ENCODE results near the gene RBM33. TPM values are rescaled to one million over a fixed set of nuclear protein-coding genes. Genes with fewer than 3 reads are reported as not detected.

Gene RBM33
- total and polyA plus RNA-seq, 2 of the 4 experiments (the other 2 are of a cell fraction): 7.3 to 10.8 TPM

GRCh38 chr7:155598810-155599210 is 45.7 kb upstream of the RBM33 start:
- Histone ChIP-seq H3K4me1 (ENCODE audit: control insufficient read depth, insufficient read depth, low read length) (no peaks in the 10 kb centered on the region), H3K4me2 (ENCODE audit: low read depth, low read length) (peak overlapping the region; percentile 90), H2AK9ac (replicated peaks; ENCODE audit: low read depth, low read length, poor library complexity) (no peak overlapping the region), H3K79me1 (ENCODE audit: low read depth in 1 of 2, low read length in 2 of 2) (no peaks in the 10 kb centered on the region), H3K14ac (replicated peaks; ENCODE audit: low read depth, low read length) (no peak overlapping the region), H4K91ac (ENCODE audit: insufficient read depth, low read depth, low read length) (no peak overlapping the region), H2AK5ac (ENCODE audit: low read depth, low read length) (no peak overlapping the region), H2BK5ac (ENCODE audit: low read depth, low read length, poor library complexity, severe bottlenecking) (no peak overlapping the region), H3K4me3 (ENCODE audit: insufficient read depth, low read depth, low read length) (no peak overlapping the region), H3K56ac (ENCODE audit: extremely low read depth, insufficient read depth, low read length) (no peak overlapping the region), H3K23ac (ENCODE audit: low read depth, low read length) (no peak overlapping the region), H3K27me3 (ENCODE audit: control insufficient read depth, insufficient read depth, low read length) (peaks cover 18% of the 10 kb centered on the region), H2BK120ac (ENCODE audit: low read depth, low read length) (no peak overlapping the region), H4K20me1 (ENCODE audit: insufficient read depth, low read length) (no peaks in the 10 kb centered on the region), H2BK15ac (ENCODE audit: low read depth, low read length) (no peak overlapping the region), H3K4ac (ENCODE audit: low read depth, low read length) (no peak overlapping the region), H4K8ac (ENCODE audit: low read depth in 2 of 2, low read length in 2 of 2) (no peak overlapping the region), H4K5ac (ENCODE audit: low read depth, low read length) (no peak overlapping the region), H3K36me3 (ENCODE audit: control insufficient read depth, insufficient read depth, low read length) (no peaks in the 10 kb centered on the region), H3K9me1 (ENCODE audit: insufficient read depth, low read length) (no peaks in the 10 kb centered on the region), H3K9ac (ENCODE audit: low read depth, low read length) (no peak overlapping the region), H3K27ac (ENCODE audit: insufficient read depth, low read length) (no peak overlapping the region), H3K18ac (ENCODE audit: low read depth, low read length) (no peak overlapping the region), H2BK20ac (ENCODE audit: low read depth, low read length) (no peak overlapping the region), H2AFZ (replicated peaks; ENCODE audit: low read length, poor library complexity) (peak overlapping the region; percentile 58), H3K9me3 (ENCODE audit: control insufficient read depth, insufficient read depth, low read length) (no peaks in the 10 kb centered on the region)
- in situ Hi-C loops (cut with MboI; ENCODE audit: low sequenced_read_pairs): no loop called here
- 0% methylated on average over 5 of the region's 12 CpGs; no CpG with 5 or more reads in 1 of the 2 experiments for WGBS, 2 experiments (ENCODE audit: extremely low coverage in 2 of 2, insufficient read length in 1 of 2)
- POLR2A ChIA-PET (ENCODE audit: unreplicated experiment): no interaction called here
- CTCF ChIA-PET: interaction anchor here (0.6 to 2.3 kb wide), 27 partner anchors 10 to 874 kb away, joined by 3 to 15 read pairs (median 5); no protein-coding TSS in a partner anchor
- peak; percentile 59 for DNase-seq
- dilution Hi-C loops (cut with HindIII; ENCODE audit: low sequenced_read_pairs, unreplicated experiment): no loop called here
- intact Hi-C loops (cut with micrococcal nuclease): loop anchor here (1.0 to 5.0 kb wide), 5 partner anchors 43 to 672 kb away; partner anchors contain the start of gene RBM33
- peak; percentile 95 for ATAC-seq (ENCODE audit: low read depth)
- BruUV-seq (replicated peaks): no TSS peak
- peak; percentile 84 for TF ChIP-seq RAD21 (IDR thresholded peaks at IDR 0.05; ENCODE audit: low read length)
- TF ChIP-seq CTCF (conservative IDR thresholded peaks at IDR 0.05; ENCODE audit: low read depth, low read length): peak; percentile 93
- TF ChIP-seq USF2 (IDR thresholded peaks at IDR 0.05; ENCODE audit: low read depth, low read length): no peak
- TF ChIP-seq POLR2A (IDR thresholded peaks at IDR 0.05; ENCODE audit: low read depth, low read length): no peak
- TF ChIP-seq SMC3 (IDR thresholded peaks at IDR 0.05; ENCODE audit: low read depth, low read length): peak; percentile 96
- no peak for TF ChIP-seq MAZ (IDR thresholded peaks at IDR 0.05; ENCODE audit: borderline replicate concordance, low read depth, low read length)
